ENCODE measurements around the gene NOP10.
"Not testable (repeated sequence)": the region's sequence is repeated elsewhere in the genome, so short reads cannot be mapped to it uniquely, and the experiment has no call there.

Gene NOP10

DNA sequence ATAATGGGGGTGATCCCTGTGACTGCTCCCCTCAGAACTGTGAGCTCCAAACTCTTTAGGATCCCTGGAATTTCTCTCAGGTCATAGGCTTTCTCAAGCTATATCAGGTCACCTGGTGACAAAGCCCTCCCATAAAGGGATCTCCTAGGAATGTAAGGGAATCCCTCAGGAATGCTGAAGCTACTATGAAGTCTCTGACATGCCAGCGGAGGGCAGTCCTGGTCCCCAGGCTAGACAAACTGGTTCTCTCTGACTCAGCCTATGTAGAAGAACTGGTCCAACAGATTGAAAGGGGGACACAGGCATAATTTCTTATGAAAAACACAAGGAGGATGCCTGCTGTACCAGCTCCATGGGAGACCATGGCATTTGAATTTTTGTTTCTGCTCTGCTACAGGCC lies 17.4 kb upstream of the NOP10 start:
- DNase-seq = no peak

DNA sequence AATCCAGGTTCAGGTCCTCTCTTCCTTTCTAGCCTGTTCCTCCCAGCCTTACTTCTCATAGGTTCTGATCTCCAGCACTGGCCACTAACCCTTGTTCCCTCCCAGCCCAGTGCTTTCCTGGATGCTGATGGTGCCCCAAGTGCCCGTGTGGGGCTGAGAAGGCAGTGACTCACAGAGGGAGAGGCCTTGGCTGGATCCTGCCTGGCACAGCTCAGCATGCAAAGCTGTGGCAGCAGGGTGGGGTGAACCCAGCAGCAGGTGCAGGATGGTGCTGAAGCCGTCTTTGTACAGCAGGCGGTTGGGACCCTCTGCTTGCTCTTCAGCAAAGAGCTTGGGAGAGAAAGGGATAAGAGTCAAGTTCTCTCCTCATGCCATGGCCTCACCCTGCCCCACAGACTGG lies 16.5 kb upstream of the NOP10 start:
- no peak for DNase-seq

DNA sequence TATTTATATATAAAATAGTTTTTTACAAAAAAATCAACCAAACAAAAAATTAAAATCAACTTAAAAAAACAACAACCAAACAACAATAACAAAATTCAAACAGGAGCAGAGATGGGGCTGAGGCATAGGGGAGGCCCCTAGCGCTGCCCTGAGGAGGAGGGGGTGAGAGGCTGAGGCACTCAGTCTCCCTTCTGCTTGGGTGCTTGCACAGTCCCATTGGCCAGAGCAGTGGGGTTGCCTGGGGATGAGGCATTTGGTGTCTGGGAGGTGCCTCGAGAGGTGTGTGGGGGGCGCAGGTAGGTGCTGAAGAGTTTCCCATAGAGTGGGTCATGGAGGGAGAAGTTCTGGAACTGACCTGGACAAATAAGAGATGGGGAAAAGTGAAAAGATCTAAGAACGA lies 16.0 kb upstream of the NOP10 start:
- no peak for DNase-seq

DNA sequence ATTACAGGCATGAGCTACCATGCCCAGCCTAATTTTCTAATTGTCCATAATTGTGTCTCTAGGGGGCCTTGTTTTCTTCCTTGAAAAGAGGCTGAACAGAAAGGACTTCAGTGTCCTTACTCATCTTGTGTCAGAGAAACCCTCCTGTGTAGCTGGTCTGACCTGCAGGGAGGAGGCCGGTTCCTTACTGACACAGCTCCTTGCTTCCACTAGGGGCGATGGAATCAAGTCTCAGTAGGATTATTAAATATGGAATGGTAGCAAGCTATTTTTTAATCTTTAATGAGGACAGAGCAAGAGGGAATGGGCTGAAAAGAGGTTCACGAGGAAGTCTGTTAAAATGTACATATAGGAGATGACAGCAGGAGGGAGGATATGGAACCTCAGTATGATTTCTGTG lies 15.4 kb upstream of the NOP10 start:
- no peak for DNase-seq

DNA sequence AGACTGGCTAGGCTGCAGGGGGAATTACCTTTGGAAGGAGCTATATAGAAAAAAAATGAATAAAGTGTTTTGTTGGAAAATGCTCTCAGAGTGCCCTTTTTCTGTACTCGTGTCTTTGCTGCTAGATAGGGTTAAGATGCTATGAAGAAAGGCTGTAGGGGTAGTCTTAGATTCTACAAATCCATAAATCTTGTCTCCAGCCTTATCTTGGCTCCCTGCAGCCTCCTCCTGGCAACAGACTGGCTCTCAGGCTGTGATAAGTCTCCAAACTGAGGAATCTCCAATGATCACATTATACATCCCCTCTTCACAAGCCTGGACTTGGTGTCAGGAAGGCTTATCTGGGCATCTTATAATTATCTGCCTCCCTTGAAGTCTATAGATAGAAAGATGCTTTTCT lies 14.7 kb upstream of the NOP10 start:
- no peak for DNase-seq

DNA sequence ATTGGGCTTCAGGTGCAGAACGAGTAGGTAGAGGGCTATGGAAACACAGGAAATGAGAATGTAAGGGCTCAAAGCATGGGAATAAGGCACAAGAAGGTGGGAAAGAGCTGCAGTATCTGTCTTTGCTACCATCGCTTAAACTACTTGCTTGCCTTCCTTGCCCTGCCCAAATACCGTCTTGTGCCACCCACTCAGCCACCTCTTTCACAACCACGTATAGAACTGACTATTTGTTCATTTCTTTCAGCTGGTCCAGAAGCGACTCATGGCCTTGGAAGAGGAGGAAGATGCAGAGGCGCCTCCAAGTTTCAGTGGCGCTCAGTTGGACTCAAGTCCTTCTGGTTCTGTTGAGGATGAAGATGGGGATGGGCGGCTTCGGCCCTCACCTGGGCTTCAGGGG lies 12.3 kb upstream of the NOP10 start:
- DNase-seq = no peak

DNA sequence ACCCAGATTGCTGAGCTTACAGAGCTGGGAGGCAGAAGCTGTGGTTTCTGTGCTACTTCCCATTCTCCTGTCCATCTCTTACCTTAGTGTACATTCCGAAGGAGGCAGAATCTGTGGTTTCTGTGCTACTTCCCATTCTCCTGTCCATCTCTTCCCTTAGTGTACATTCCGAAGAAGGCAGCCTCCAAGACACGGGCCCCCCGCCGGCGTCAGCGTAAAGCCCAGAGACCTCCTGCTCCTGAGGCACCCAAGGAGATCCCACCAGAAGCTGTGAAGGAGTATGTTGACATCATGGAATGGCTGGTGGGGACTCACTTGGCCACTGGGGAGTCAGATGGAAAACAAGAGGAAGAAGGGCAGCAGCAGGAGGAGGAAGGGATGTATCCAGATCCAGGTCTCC lies 11.3 kb upstream of the NOP10 start:
- DNase-seq = no peak

DNA sequence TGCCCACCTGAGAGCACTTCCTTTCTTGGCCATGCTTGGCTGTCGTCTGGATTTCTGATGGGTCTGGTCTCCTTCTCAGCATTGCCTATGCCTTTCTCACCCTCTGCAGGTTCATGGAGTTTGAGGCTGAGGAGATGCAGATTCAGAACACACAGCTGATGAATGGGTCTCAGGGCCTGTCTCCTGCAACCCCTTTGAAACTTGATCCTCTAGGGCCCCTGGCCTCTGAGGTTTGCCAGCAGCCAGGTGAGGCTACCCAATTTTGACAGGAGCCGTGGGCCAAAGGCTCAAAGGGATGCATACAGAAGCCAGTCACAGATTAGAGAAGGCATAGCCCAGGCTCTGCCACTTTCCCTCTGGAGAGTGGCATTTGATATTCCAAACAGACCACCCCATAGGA lies 10.7 kb upstream of the NOP10 start:
- DNase-seq = no peak

DNA sequence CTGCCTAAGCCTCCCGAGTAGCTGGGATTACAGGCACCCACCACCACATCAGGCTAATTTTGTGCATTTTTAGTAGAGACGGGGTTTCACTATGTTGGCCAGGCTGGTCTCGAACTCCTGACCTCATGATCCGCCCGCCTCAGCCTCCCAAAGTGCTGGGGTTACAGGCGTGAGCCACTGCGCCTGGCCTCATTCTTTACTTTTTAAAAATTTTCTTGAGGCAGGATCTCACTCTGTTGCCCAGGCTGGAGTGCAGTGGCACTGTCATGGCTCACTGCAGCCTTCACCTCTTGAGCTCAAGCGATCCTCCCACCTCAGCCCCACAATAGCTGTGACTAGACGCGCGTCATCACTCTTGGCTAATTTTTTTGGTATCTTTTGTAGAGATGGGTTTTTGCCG lies 10.1 kb upstream of the NOP10 start:
- not testable (repeated sequence) for DNase-seq

DNA sequence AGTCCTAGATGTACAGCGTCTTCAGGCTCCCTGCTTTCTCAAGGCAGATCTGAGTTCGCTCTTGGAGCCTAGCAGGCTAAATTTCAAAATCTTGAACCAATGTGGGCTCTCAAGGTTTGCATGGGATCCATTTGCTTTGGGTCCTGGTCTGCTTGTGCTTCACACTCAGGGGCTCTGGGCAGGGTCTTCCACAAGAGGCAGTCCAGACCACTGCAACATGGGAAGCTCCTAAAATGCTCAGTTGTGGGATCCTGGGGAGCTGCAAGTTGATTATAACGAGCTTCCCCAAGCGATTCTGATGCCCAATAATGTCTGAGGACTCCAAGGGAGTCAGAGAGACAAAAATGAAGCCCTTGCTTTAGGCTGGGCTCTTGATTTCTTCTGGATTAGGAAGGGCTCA lies 6.8 kb upstream of the NOP10 start:
- DNase-seq = no peak

DNA sequence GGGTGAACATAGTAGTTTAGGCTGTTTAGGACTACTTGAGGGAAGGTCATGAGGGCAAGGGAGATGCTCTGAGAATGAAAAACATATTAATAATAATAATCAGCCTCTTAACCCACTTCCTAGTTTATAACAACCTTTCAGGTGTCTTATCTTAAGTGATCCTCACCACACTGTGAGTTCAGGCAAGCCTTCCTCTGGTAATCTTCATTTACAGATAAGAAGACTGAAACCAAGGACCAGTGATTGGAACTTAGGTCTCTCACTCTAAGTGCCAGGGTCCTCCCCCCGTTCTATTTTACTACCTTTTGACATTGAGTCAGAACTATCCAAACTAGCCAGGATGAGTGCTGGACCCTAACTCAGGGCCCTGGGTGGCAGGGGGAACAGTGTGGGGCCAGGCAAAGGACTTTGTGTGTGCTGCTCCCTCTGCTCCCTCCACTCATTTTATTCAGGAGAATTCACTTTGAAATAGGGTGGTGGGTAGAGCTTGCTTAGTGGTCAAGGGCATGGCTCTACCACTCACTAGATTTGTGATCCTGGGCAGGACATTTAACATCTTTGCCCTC lies 5.9 kb upstream of the NOP10 start:
- no peak for DNase-seq

DNA sequence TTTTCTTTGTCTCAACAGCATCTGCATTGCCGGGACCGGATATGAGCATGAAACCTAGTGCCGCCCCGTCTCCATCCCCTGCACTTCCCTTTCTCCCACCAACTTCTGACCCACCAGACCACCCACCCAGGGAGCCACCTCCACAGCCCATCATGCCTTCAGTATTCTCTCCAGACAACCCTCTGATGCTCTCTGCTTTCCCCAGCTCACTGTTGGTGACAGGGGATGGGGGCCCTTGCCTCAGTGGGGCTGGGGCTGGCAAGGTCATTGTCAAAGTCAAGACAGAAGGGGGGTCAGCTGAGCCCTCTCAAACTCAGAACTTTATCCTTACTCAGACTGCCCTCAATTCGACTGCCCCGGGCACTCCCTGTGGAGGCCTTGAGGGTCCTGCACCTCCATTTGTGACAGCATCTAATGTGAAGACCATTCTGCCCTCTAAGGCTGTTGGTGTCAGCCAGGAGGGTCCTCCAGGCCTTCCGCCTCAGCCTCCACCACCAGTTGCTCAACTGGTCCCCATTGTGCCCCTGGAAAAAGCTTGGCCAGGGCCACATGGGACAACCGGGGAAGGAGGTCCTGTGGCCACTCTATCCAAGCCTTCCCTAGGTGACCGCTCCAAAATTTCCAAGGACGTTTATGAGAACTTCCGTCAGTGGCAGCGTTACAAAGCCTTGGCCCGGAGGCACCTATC lies 5.2 kb upstream of the NOP10 start:
- no peak for DNase-seq

DNA sequence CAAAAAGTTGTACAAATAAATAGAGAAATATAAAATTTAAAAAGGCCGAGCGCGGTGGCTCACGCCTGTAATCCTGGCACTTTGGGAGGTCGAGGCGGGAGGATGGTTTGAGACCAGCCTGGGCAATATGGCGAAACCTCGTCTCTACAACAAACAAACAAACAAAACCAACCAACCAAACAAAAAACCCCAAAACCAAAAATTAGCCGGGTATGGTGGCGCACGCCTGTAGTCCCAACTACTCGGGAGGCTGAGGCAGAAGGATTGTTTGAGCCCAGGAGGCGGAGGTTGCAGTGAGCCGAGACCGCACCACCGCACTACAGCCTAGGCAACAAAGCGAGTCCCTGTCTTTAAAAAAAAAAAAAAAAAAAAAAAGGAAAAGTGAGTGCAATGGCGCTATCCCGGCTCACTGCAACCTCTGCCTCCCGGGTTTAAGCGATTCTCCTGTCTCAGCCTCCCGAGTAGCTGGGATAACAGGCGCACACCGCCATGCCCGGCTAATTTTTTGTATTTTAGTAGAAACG lies 661 bp downstream of the NOP10 start:
- DNase-seq = not testable (repeated sequence)

DNA sequence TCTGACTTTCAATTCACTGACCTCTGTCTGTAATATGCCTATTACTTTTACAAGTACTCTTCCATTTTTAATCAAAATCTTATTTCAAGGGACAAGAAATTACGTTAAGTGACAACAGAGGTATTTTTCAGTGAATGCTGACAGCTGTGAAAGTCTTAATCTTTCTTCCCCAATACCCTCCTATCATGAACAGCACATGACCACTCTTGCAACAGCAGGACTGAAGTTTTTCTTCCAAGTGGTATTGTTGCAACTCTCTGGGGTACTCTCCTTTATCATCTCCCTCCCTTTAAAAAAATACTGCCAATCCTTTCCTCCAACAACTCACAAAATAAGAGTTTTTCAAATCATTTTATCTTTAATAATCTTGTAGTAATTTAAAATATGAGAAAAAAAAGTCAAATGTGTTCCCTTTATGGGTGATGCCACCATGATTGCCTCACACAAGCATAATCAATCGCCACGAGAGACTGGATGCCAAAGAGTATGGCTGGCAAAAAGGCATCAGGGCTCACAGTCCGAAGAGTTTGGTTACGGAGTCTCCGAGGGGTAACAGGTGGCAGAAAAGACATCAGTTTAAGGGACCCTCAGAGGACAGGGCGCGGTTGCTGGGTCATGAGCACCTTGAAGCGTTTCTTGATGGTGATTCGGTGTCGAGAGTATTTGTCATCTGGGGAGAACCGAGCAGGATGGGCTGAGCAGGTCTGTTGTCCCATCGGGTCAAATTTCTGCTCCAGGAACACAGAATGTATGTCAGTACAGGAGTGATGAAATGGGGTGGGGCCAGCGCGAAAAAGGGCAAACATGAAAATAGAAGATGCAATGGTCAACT lies 1.3 kb downstream of the NOP10 start:
- no peak for DNase-seq

DNA sequence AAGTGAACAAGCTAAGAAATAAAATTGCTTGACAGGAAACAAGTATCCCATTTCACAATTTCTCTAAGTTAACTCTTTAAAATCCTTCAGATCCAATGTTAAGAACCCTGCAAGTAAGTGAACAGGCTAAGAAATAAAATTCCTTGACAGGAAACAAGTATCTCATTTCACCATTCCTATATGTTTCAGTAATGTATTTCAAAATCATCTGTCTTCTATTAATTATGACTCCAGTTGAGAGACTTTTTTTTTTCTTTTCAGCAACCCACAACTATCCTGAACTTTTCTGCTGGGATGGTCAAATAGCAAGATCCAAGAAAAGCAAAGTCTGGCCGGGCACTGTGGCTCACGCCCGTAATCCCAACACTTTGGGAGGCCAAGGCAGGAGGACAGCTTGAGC lies 3.0 kb downstream of the NOP10 start:
- DNase-seq = no peak

DNA sequence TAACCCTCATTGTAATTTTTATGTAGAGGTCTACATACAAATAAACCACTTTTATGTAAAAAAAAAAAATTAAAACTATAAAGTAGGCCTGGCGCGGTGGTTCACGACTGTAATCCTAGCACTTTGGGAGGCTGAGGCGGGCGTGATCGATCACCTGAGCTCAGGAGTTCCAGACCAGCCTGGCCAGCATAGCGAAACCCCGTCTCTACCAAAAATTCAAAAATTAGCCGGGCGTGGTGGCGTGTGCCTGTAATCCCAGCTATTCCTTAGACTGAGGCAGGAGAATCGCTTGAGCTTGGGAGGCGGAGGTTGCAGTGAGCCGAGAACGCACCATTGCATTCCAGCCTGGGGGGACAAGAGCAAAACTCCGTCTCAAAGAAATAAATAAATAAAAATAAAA lies 4.6 kb downstream of the NOP10 start:
- DNase-seq = no peak

DNA sequence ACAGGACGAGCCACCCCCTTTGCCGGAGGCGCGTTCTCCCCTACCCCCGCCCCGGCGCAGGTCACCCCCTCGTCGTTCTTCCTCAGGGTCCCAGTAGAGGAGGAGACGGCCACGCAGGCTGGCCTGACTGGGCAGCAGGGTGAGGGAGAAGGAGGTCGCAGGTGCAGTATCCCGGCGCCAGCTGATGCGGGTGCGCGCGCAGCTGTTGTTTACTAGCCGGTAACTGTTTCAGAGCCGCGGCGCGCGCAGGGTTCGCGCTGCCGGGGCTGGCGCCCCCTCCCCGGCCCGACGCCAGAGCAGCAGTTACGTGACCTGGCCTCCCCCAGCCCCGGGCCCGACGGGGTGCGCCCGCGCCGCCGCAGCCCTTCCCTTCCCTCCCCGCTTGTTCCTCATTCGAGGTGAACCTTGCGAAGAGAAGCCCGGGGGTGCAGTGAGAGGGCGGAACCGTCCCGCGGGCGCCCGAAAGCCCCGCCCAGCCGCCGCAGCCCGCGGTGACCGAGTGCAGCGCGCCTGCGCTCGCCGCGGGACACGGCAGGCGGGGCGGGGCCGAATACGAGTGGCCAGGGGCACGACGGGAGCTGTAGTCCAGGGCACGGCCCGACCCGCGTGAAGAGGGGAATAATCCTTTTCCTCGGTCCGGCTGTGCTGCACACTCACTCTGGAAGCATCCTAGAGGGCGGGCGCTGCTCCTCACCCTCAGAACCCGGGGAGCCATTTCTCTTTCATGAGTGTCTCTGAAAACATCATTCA lies 5.2 kb downstream of the NOP10 start, which contains the start of gene SLC12A6:
SLC12A6 (minus strand) TSS at position 225 of the 750 bp plus-strand sequence. CDS start 1,101 bp downstream, outside the sequence.
- DNase-seq = peak; percentile 94

DNA sequence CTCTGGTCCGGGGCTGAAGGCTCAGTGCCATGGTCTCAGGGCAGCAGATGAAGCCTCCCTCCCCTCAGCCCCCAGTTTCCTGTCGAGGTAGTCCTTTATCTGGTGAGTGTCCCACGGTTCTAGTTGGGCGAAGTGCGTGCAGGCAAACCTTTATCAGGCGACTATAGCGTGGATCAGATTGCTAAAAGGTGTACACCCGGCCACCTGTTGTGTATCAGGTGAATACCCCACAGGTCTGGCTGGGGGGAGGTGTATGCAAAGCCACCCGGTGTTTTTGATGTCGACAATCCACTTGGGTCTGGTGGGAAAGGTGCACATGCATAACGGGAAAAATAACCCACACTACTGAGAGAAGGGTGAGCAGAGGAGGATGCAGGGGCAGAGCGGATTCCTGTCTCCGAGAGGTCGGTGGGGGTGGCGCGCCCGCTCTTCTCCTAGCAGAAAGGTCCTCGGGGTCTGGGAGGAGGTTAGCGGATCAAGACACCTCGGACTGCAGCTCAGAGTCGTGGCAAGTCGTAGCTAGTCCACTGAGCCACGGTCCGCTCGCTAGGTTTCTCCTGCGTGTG lies 5.9 kb downstream of the NOP10 start:
- no peak for DNase-seq

DNA sequence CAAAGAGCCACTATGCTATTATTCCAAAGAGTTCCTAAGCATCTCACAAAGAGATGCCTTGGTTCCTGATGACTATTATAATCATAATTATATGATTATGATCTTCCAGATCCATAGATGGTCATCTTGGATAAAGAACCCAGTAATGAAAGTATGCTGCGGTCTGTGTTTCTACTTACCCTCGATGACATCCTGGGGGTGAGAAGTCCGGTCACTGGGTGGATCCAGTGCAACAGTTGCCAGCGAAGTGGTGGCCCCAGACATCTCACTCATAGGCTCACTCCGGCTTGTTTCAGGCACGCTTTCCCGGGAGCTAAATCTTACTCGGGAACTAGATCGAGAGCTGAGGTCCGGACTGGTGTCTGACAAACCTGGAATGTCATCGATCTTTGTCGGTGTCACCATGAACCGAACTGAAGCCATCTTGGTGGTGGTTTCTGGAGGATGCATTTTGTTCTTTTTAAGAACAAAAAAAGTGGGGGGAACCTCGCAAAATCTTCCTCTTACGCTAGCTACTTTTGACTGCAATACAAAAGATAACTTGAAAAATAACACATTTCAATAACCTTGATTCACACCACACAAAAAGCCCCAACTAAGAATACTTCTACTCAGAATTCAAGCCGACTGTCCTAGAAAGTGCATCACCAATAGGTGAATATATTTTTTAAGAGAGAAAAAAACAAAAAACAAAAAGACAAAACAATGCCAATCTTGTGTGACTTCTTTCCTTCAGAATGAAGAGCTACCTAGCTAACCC lies 6.5 kb downstream of the NOP10 start:
- DNase-seq = no peak

DNA sequence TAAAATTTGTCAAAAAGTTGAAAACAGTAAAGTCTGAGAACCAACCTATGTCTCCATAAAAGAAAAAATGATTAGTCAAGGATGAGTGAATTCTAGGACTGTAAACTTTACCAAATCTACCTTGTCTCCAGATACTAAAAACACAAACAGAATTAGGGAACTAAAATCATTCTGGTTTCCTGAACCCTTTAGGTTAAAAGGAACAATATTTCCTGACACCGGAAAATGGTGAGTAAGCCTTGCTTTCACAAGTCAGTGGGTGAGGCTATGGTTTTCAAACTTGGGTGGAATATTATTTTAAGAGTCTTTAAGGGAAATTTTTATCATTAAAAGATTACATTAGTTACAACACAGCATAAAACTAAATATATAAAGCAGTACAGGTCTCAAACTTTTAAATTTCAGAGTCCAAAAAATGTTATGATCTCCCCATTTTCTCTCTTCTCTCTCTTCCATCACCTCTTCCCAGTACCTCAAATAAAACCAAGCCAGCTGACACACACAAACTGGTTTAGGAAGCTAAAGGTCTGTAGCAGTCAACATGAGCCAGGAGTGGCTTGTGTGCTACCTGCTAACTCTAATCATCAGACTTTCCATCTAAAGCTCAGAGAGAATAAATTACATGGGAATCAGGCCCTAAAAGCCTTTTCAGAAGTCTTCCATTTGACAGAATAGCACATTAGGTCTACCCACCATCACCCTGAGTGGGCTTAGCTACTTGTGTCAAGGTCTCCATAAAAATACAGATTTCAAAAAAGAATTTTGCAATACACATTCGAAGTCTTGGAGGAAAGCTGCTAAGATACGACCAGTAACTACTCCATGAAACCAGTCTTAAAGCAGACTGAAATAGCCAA lies 7.5 kb downstream of the NOP10 start:
- DNase-seq = no peak

DNA sequence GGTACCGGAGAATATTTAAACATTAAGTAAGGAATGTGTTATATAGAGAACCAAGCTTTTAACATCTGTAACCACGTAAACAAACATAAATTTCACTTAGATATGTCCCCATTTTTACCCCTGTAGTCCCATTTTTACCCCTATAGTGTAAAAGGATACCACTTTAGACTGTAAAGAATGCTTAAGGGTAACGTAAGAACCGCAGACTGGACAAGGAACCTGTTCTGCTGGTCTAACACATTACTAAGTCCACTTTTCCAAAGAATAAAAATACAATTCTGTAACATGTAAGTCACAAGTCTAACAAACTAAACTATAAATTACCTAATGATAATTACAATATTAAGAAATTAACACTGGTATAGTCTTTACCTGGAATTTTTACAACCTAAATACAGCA lies 8.3 kb downstream of the NOP10 start:
- no peak for DNase-seq
